HepG2 (cell line): ENCODE results near the gene RAB6B. TPM values are rescaled to one million over a fixed set of nuclear protein-coding genes. Genes with fewer than 3 reads are reported as not detected.

Experiments used
- ATRX ChIP-seq: sonication (generic); formaldehyde crosslinking; IDR thresholded peaks from 2 replicates; pipeline ENCODE4 v1.4.0; 2020; ENCODE audit warnings: missing genetic modification reagents, borderline replicate concordance
- BRD4 ChIP-seq: sonication (generic); formaldehyde crosslinking; IDR thresholded peaks from 2 replicates; pipeline ENCODE4 v1.4.0; 2020; ENCODE audit warnings: missing genetic modification reagents
- GLI4 ChIP-seq: sonication (generic); formaldehyde crosslinking; IDR thresholded peaks from 2 replicates; pipeline ENCODE4 v1.5.1; 2020; ENCODE audit warnings: missing genetic modification reagents, mild to moderate bottlenecking, moderate library complexity, borderline replicate concordance
- HDAC1 ChIP-seq: sonication (generic); formaldehyde crosslinking; IDR thresholded peaks from 2 replicates; pipeline ENCODE4 v1.5.1; 2020; ENCODE audit warnings: mild to moderate bottlenecking, missing genetic modification reagents
- HNRNPL ChIP-seq: fragments of 200-400 bp; formaldehyde crosslinking; IDR thresholded peaks from 2 replicates; pipeline ENCODE4 v1.6.1; 2017; ENCODE audit warnings: mild to moderate bottlenecking, low read depth, low read length
- NONO ChIP-seq, 2 experiments: fragments of 450-650 bp in 1 of 2; sonication (generic) in 1 of 2; formaldehyde crosslinking in 1 of 2; IDR thresholded peaks in 1 of 2; conservative IDR thresholded peaks in 1 of 2; 2 replicates each; pipeline versions ENCODE4 v1.6.1 to v1.8.0; 2017 to 2022; ENCODE audit warnings: mild to moderate bottlenecking in 1 of 2, missing genetic modification reagents in 1 of 2, moderate library complexity in 1 of 2
- RORA ChIP-seq: sonication (generic); formaldehyde crosslinking; IDR thresholded peaks from 2 replicates; pipeline ENCODE4 v1.5.0; 2020; ENCODE audit warnings: mild to moderate bottlenecking, missing genetic modification reagents, moderate library complexity
- SNAI1 ChIP-seq: sonication (generic); formaldehyde crosslinking; IDR thresholded peaks from 2 replicates; pipeline ENCODE4 v1.5.0; 2020; ENCODE audit warnings: mild to moderate bottlenecking, missing genetic modification reagents, borderline replicate concordance
- TGIF2 ChIP-seq: IDR thresholded peaks from 2 replicates; pipeline ENCODE4 v1.6.1; 2016; ENCODE audit warnings: control low read depth, missing compliant biosample characterization
- TIGD3 ChIP-seq: sonication (generic); formaldehyde crosslinking; IDR thresholded peaks from 2 replicates; pipeline ENCODE4 v1.5.1; 2020; ENCODE audit warnings: mild to moderate bottlenecking, missing genetic modification reagents, borderline replicate concordance
- ZFP36L1 ChIP-seq: sonication (generic); formaldehyde crosslinking; IDR thresholded peaks from 2 replicates; pipeline ENCODE4 v1.8.0; 2022; ENCODE audit warnings: mild to moderate bottlenecking, missing genetic modification reagents, moderate library complexity
- ZNF235 ChIP-seq: sonication (generic); formaldehyde crosslinking; IDR thresholded peaks from 2 replicates; pipeline ENCODE4 v1.8.1; 2023; ENCODE audit warnings: mild to moderate bottlenecking, missing genetic modification reagents, borderline replicate concordance
- ZNF367 ChIP-seq: sonication (generic); formaldehyde crosslinking; IDR thresholded peaks from 2 replicates; pipeline ENCODE4 v1.4.0; 2020; ENCODE audit warnings: missing genetic modification reagents, borderline replicate concordance
- ZNF569 ChIP-seq: sonication (generic); formaldehyde crosslinking; IDR thresholded peaks from 2 replicates; pipeline ENCODE4 v1.5.0; 2020; ENCODE audit warnings: mild to moderate bottlenecking, missing genetic modification reagents, moderate library complexity, borderline replicate concordance
- ZSCAN5A ChIP-seq: sonication (generic); formaldehyde crosslinking; IDR thresholded peaks from 2 replicates; pipeline ENCODE4 v1.8.0; 2022; ENCODE audit warnings: mild to moderate bottlenecking, missing genetic modification reagents, borderline replicate concordance
- polyA plus RNA-seq, 8 experiments: library from polyadenylated mRNA; depleted of rRNA in 3 of 8; stranded (reverse) in 7 of 8; unstranded in 1 of 8; fragments of >200 nt; fragmentation: Illumina TruSeq in 4 of 8; extraction: Trizol in 4 of 8; gene quantifications; 2 replicates each; pipeline versions ENCODE4 v1.2.1 to v1.2.3, GENCODE V29; 2011 to 2016; ENCODE audit warnings: low read depth in 4 of 8, missing spikeins in 1 of 8, mixed read lengths in 1 of 8; ENCODE audit not compliant: insufficient read depth in 1 of 8
- total RNA-seq, 5 experiments: library from RNA; depleted of rRNA; stranded (reverse); fragments of >200 nt; fragmentation: Illumina TruSeq; extraction: Trizol; gene quantifications; 2 replicates each; pipeline ENCODE4 v1.2.3, GENCODE V29; 2016; ENCODE audit warnings: low read depth in 1 of 5
- TF ChIP-seq, protein P1 (sequence below): sonication (generic); formaldehyde crosslinking; IDR thresholded peaks from 2 replicates; pipeline ENCODE4 v1.5.0; 2020; ENCODE audit warnings: mild to moderate bottlenecking, missing genetic modification reagents
- TF ChIP-seq, protein P2 (sequence below): sonication (generic); formaldehyde crosslinking; IDR thresholded peaks from 2 replicates; pipeline ENCODE4 v1.4.0; 2020; ENCODE audit warnings: missing genetic modification reagents; ENCODE audit errors: not compliant biosample characterization
- TF ChIP-seq, protein P3 (sequence below): sonication (generic); formaldehyde crosslinking; IDR thresholded peaks from 2 replicates; pipeline ENCODE4 v1.8.0; 2022; ENCODE audit warnings: mild to moderate bottlenecking, missing genetic modification reagents; ENCODE audit not compliant: insufficient replicate concordance
- TF ChIP-seq, protein P4 (sequence below): sonication (generic); formaldehyde crosslinking; IDR thresholded peaks from 2 replicates; pipeline ENCODE4 v1.5.0; 2020; ENCODE audit warnings: missing genetic modification reagents

Gene RAB6B
- total and polyA plus RNA-seq, 2 of the 13 experiments (the other 11 are each of a cell fraction or from before 2014, with no cell fraction given), result 0.16 TPM; not detected in 1

- TF ChIP-seq ZSCAN5A (CRISPR knock-in tag), result 0 out of 2 replicates have a peak, but pooled peaks have one; percentile 46
- TF ChIP-seq RORA, result no peak
- TF ChIP-seq ATRX, result no peak
- peak; percentile 97 for TF ChIP-seq HDAC1 (CRISPR knock-in tag)
- TF ChIP-seq TGIF2 (CRISPR knock-in tag), result 0 out of 2 replicates have a peak, but pooled peaks have one; percentile 24
- no peak for TF ChIP-seq TIGD3 (CRISPR knock-in tag)
- TF ChIP-seq, protein P1, sequence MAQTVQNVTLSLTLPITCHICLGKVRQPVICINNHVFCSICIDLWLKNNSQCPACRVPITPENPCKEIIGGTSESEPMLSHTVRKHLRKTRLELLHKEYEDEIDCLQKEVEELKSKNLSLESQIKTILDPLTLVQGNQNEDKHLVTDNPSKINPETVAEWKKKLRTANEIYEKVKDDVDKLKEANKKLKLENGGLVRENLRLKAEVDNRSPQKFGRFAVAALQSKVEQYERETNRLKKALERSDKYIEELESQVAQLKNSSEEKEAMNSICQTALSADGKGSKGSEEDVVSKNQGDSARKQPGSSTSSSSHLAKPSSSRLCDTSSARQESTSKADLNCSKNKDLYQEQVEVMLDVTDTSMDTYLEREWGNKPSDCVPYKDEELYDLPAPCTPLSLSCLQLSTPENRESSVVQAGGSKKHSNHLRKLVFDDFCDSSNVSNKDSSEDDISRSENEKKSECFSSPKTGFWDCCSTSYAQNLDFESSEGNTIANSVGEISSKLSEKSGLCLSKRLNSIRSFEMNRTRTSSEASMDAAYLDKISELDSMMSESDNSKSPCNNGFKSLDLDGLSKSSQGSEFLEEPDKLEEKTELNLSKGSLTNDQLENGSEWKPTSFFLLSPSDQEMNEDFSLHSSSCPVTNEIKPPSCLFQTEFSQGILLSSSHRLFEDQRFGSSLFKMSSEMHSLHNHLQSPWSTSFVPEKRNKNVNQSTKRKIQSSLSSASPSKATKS (CRISPR knock-in tag), result no peak
- TF ChIP-seq, protein P2, sequence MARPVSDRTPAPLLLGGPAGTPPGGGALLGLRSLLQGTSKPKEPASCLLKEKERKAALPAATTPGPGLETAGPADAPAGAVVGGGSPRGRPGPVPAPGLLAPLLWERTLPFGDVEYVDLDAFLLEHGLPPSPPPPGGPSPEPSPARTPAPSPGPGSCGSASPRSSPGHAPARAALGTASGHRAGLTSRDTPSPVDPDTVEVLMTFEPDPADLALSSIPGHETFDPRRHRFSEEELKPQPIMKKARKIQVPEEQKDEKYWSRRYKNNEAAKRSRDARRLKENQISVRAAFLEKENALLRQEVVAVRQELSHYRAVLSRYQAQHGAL (CRISPR knock-in tag), result no peak
- no peak for TF ChIP-seq ZNF569 (CRISPR knock-in tag)
- TF ChIP-seq, protein P3, sequence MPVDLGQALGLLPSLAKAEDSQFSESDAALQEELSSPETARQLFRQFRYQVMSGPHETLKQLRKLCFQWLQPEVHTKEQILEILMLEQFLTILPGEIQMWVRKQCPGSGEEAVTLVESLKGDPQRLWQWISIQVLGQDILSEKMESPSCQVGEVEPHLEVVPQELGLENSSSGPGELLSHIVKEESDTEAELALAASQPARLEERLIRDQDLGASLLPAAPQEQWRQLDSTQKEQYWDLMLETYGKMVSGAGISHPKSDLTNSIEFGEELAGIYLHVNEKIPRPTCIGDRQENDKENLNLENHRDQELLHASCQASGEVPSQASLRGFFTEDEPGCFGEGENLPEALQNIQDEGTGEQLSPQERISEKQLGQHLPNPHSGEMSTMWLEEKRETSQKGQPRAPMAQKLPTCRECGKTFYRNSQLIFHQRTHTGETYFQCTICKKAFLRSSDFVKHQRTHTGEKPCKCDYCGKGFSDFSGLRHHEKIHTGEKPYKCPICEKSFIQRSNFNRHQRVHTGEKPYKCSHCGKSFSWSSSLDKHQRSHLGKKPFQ (CRISPR knock-in tag), result peak; percentile 57
- no peak for TF ChIP-seq ZNF235 (CRISPR knock-in tag)
- 0 out of 2 replicates have a peak, but pooled peaks have one; percentile 76 for TF ChIP-seq GLI4 (CRISPR knock-in tag)
- TF ChIP-seq HNRNPL, result 0 out of 2 replicates have a peak, but pooled peaks have one; percentile 53
- no peak for TF ChIP-seq NONO (IDR thresholded peaks at IDR 0.05)
- peak; percentile 77; the same call in 1 of the 2 replicates for TF ChIP-seq NONO (CRISPR knock-in tag; conservative IDR thresholded peaks at IDR 0.05)
- no peak for TF ChIP-seq ZFP36L1 (CRISPR knock-in tag)
- TF ChIP-seq, protein P4, sequence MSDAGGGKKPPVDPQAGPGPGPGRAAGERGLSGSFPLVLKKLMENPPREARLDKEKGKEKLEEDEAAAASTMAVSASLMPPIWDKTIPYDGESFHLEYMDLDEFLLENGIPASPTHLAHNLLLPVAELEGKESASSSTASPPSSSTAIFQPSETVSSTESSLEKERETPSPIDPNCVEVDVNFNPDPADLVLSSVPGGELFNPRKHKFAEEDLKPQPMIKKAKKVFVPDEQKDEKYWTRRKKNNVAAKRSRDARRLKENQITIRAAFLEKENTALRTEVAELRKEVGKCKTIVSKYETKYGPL (CRISPR knock-in tag), result no peak; the same call in 1 of the 2 replicates
- no peak for TF ChIP-seq SNAI1 (CRISPR knock-in tag)
- TF ChIP-seq ZNF367, result peak; percentile 53; the same call in 1 of the 2 replicates
- TF ChIP-seq BRD4 (CRISPR knock-in tag), result peak; percentile 65; the same call in 1 of the 2 replicates
These were observed 89.8 kb downstream of the RAB6B start, which contains the start of gene SRPRB (continued) for GRCh38 chr3:133805702-133806475.
